ENCODE measurements around the gene MYO5A. TPM values are rescaled to one million over a fixed set of nuclear protein-coding genes. Genes with fewer than 3 reads are reported as not detected.

Gene MYO5A
- total RNA-seq, 2 experiments from 2014 or later = 31.8 to 42.0 TPM

- H3K36me3 ChIP-seq (ENCODE audit: insufficient read depth, low read length) = no peaks in the 10 kb centered on the region
Observed at GRCh38 chr15:52278636-52279367, 249.9 kb downstream of the MYO5A start.

GRCh38 chr15:52278135-52278534 lies 250.5 kb downstream of the MYO5A start:
- no peak for DNase-seq (ENCODE audit: low spot score)
- no peak overlapping the region for H3K4me2 ChIP-seq (ENCODE audit: low read length)
- ChIA-PET POLR2A (interaction anchor here (0.5 to 1.6 kb wide), 5 partner anchors 9 to 64 kb away, joined by 3 to 8 read pairs (median 4); no protein-coding TSS in a partner anchor), CTCF (ENCODE audit: unreplicated experiment) (no interaction called here)
- H2AFZ ChIP-seq (ENCODE audit: low read length) = no peak overlapping the region
- H3K9me3 ChIP-seq (ENCODE audit: low read length) = no peaks in the 10 kb centered on the region
- no peak overlapping the region for H3K27ac ChIP-seq (ENCODE audit: low read depth, low read length, poor library complexity, severe bottlenecking)
- H3K4me3 ChIP-seq (ENCODE audit: low read depth, low read length, poor library complexity, severe bottlenecking) = no peak overlapping the region
- no peaks in the 10 kb centered on the region for H4K20me1 ChIP-seq (ENCODE audit: insufficient read depth, low read length)
- TF ChIP-seq CTCF (conservative IDR thresholded peaks at IDR 0.05; ENCODE audit: low read length) = no peak
- TF ChIP-seq EZH2phosphoT487 (IDR thresholded peaks at IDR 0.05; ENCODE audit: borderline replicate concordance, low read depth, low read length) = no peak
- no peaks in the 10 kb centered on the region for H3K4me1 ChIP-seq (ENCODE audit: insufficient read depth, low read length, poor library complexity, severe bottlenecking)
- H3K36me3 ChIP-seq (ENCODE audit: insufficient read depth, low read length) = no peaks in the 10 kb centered on the region
- intact Hi-C loops (cut with micrococcal nuclease; ENCODE audit: unreplicated experiment) = no loop called here
- no TSS peak for BruUV-seq (replicated peaks)
- no peaks in the 10 kb centered on the region for H3K9me2 ChIP-seq (ENCODE audit: insufficient read depth, low read length)
- H3K79me2 ChIP-seq (ENCODE audit: insufficient read depth, low read depth, low read length) = no peaks in the 10 kb centered on the region

More at GRCh38 chr15:52278636-52279367, 249.9 kb downstream of the MYO5A start:
- Histone ChIP-seq H3K79me2 (ENCODE audit: insufficient read depth, low read depth, low read length) (no peaks in the 10 kb centered on the region), H3K27ac (ENCODE audit: low read depth, low read length, poor library complexity, severe bottlenecking) (no peak overlapping the region), H4K20me1 (ENCODE audit: insufficient read depth, low read length) (no peaks in the 10 kb centered on the region), H3K9me2 (ENCODE audit: insufficient read depth, low read length) (no peaks in the 10 kb centered on the region), H2AFZ (ENCODE audit: low read length) (no peak overlapping the region), H3K4me1 (ENCODE audit: insufficient read depth, low read length, poor library complexity, severe bottlenecking) (no peaks in the 10 kb centered on the region), H3K4me3 (ENCODE audit: low read depth, low read length, poor library complexity, severe bottlenecking) (no peak overlapping the region), H3K4me2 (ENCODE audit: low read length) (no peak overlapping the region), H3K9me3 (ENCODE audit: low read length) (no peaks in the 10 kb centered on the region)
- no peak for DNase-seq (ENCODE audit: low spot score)
- TF ChIP-seq EZH2phosphoT487 (IDR thresholded peaks at IDR 0.05; ENCODE audit: borderline replicate concordance, low read depth, low read length) (no peak), CTCF (conservative IDR thresholded peaks at IDR 0.05; ENCODE audit: low read length) (no peak)
- ChIA-PET CTCF (ENCODE audit: unreplicated experiment) (no interaction called here), POLR2A (interaction anchor here (0.5 to 1.6 kb wide), 3 partner anchors 9 to 64 kb away, joined by 3 to 4 read pairs (median 3); no protein-coding TSS in a partner anchor)
- intact Hi-C loops (cut with micrococcal nuclease; ENCODE audit: unreplicated experiment) = no loop called here
- no TSS peak for BruUV-seq (replicated peaks)

GRCh38 chr15:52277575-52277974 lies 251.1 kb downstream of the MYO5A start:
- Histone ChIP-seq H4K20me1 (ENCODE audit: insufficient read depth, low read length) (no peaks in the 10 kb centered on the region), H3K4me3 (ENCODE audit: low read depth, low read length, poor library complexity, severe bottlenecking) (no peak overlapping the region), H3K36me3 (ENCODE audit: insufficient read depth, low read length) (no peaks in the 10 kb centered on the region), H3K79me2 (ENCODE audit: insufficient read depth, low read depth, low read length) (no peaks in the 10 kb centered on the region), H2AFZ (ENCODE audit: low read length) (no peak overlapping the region), H3K9me2 (ENCODE audit: insufficient read depth, low read length) (no peaks in the 10 kb centered on the region), H3K9me3 (ENCODE audit: low read length) (no peaks in the 10 kb centered on the region), H3K4me1 (ENCODE audit: insufficient read depth, low read length, poor library complexity, severe bottlenecking) (no peaks in the 10 kb centered on the region), H3K27ac (ENCODE audit: low read depth, low read length, poor library complexity, severe bottlenecking) (no peak overlapping the region), H3K4me2 (ENCODE audit: low read length) (no peak overlapping the region)
- BruUV-seq (replicated peaks) = no TSS peak
- ChIA-PET POLR2A (interaction anchor here (0.6 to 1.2 kb wide), 3 partner anchors 9 to 37 kb away, joined by 4 to 8 read pairs (median 4); no protein-coding TSS in a partner anchor), CTCF (ENCODE audit: unreplicated experiment) (no interaction called here)
- intact Hi-C loops (cut with micrococcal nuclease; ENCODE audit: unreplicated experiment) = no loop called here
- TF ChIP-seq CTCF (conservative IDR thresholded peaks at IDR 0.05; ENCODE audit: low read length) = no peak
- no peak for DNase-seq (ENCODE audit: low spot score)
